ENCODE data around the gene MLLT3.

DNA sequence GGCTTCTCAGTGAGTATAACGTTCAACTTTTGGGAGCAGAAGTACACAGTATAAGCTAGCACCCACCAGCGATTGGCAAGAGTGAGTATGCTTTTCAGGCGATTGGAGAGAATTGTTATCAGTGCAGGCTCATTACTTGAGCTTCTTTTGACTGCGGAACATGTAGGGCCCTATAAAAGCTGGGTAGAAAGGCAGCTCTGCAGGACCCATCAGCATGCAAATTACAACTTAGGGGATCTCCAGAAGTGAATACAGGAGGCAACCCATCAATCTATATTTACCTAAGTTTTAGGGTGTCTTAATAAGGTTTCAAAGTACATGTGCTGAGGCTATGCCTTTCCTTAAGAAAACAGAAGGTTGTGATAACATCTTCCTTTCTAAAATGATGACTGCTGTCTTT is 225.0 kb downstream of the MLLT3 start:
- TF ChIP-seq, protein P1, sequence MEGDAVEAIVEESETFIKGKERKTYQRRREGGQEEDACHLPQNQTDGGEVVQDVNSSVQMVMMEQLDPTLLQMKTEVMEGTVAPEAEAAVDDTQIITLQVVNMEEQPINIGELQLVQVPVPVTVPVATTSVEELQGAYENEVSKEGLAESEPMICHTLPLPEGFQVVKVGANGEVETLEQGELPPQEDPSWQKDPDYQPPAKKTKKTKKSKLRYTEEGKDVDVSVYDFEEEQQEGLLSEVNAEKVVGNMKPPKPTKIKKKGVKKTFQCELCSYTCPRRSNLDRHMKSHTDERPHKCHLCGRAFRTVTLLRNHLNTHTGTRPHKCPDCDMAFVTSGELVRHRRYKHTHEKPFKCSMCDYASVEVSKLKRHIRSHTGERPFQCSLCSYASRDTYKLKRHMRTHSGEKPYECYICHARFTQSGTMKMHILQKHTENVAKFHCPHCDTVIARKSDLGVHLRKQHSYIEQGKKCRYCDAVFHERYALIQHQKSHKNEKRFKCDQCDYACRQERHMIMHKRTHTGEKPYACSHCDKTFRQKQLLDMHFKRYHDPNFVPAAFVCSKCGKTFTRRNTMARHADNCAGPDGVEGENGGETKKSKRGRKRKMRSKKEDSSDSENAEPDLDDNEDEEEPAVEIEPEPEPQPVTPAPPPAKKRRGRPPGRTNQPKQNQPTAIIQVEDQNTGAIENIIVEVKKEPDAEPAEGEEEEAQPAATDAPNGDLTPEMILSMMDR (conservative IDR thresholded peaks at IDR 0.05), result no peak
- no peak for TF ChIP-seq EZH2 (IDR thresholded peaks at IDR 0.05; ENCODE audit: low read depth)
